Thymus (tissue), 11 donors: ENCODE data around the gene TYK2. TPM values are rescaled to one million over a fixed set of nuclear protein-coding genes. Genes with fewer than 3 reads are reported as not detected.

Experiments used
- DNase-seq, 9 donors: peaks; one replicate each; pipeline ENCODE4 v3.0.0-alpha.2; 2013; ENCODE audit warnings: low spot score in 9 of 9, low read depth in 6 of 9, missing footprints in 1 of 9
- H3K27ac ChIP-seq, 2 donors: one replicate each; pipeline ENCODE4 v1.5.1; 2013; ENCODE audit warnings: control low read depth in 1 of 2, low read depth in 1 of 2, low read length in 1 of 2, mild to moderate bottlenecking in 1 of 2, moderate library complexity in 1 of 2
- H3K27me3 ChIP-seq, 2 donors: one replicate each; pipeline ENCODE4 v1.5.1; 2013; ENCODE audit warnings: low read length in 1 of 2; ENCODE audit not compliant: control insufficient read depth in 2 of 2, insufficient read depth in 1 of 2
- H3K36me3 ChIP-seq, 2 donors: one replicate each; pipeline ENCODE4 v1.5.1; 2013; ENCODE audit warnings: low read length in 1 of 2, mild to moderate bottlenecking in 1 of 2, moderate library complexity in 1 of 2; ENCODE audit not compliant: control insufficient read depth in 2 of 2, insufficient read depth in 2 of 2
- H3K4me1 ChIP-seq, 2 donors: one replicate each; pipeline ENCODE4 v1.5.1; 2013; ENCODE audit warnings: low read length in 2 of 2; ENCODE audit not compliant: control insufficient read depth in 2 of 2, insufficient read depth in 2 of 2
- H3K4me3 ChIP-seq, 2 donors: one replicate each; pipeline ENCODE4 v1.5.1; 2013; ENCODE audit warnings: low read length in 2 of 2, control low read depth in 1 of 2, mild to moderate bottlenecking in 1 of 2
- H3K9me3 ChIP-seq, 2 donors: one replicate each; pipeline ENCODE4 v1.5.1; 2013; ENCODE audit warnings: low read length in 1 of 2, mild to moderate bottlenecking in 1 of 2; ENCODE audit not compliant: control insufficient read depth in 2 of 2, insufficient read depth in 1 of 2
- WGBS: extraction: QIAGEN DNeasy Blood & Tissue Kit; methylation state at CpG from one replicate; pipeline ENCODE4 v1.1.7; 2013; 5-methylcytosine and 5-hydroxymethylcytosine counted together
- polyA plus RNA-seq: library from polyadenylated mRNA; stranded (reverse); fragments of 200-250 nt; gene quantifications from one replicate; pipeline ENCODE4 v1.2.3, GENCODE V29; 2013
- total RNA-seq: library from RNA; stranded (reverse); fragments of 120-200 nt; gene quantifications from one replicate; pipeline ENCODE4 v1.2.4, GENCODE V29; 2013
- donor health status: healthy.

The TYK2 gene
- total and polyA plus RNA-seq, 2 donors, result 117 to 291 TPM

DNA sequence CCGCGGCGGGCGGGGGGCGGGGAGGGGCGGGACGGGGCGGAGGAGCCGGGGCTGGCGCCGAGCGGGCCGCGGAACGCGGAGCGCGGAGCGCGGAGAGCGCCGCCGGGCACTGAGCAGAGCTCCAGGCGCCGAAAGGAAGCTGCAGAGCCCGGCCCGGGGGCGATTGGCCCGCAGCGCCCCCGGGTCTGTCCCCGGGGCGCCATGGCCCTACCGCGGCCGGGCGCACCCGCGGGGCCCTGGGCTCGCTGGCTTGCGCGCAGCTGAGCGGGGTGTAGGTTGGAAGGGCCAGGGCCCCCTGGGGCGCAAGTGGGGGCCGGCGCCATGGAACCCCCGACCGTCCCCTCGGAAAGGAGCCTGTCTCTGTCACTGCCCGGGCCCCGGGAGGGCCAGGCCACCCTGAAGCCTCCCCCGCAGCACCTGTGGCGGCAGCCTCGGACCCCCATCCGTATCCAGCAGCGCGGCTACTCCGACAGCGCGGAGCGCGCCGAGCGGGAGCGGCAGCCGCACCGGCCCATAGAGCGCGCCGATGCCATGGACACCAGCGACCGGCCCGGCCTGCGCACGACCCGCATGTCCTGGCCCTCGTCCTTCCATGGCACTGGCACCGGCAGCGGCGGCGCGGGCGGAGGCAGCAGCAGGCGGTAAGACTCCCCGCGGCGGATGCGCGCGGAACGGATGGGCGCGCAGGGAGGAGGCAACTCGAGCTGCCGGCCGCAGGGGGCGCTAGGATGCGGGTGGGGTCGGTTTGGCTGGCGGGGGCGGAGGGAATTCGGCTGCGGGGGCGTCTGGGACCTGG lies 40.3 kb upstream of the TYK2 start, which contains the start of gene PDE4A:
PDE4A (plus strand) TSS at position 95 of the 796 bp plus-strand sequence; CDS start at position 322, 227 bp downstream.
- peaks cover 23 to 81% of the 10 kb centered on the region in 2 donors for H3K4me1 ChIP-seq
- H3K4me3 ChIP-seq, result peak within 1 kb of the TSS in 1 of 2 donors; percentile 33
- peaks cover 0 to 37% of the 10 kb centered on the region in 2 donors for H3K9me3 ChIP-seq
- DNase-seq, result peak in 1 of 9 donors; percentile 65
- peaks cover 75 to 99% of the 10 kb centered on the region in 2 donors for H3K27me3 ChIP-seq
- no peaks in the 10 kb centered on the region for H3K36me3 ChIP-seq
- H3K27ac ChIP-seq, result no peak within 1 kb of the TSS
- 2% methylated on average over 104 of the region's 104 CpGs for WGBS

DNA sequence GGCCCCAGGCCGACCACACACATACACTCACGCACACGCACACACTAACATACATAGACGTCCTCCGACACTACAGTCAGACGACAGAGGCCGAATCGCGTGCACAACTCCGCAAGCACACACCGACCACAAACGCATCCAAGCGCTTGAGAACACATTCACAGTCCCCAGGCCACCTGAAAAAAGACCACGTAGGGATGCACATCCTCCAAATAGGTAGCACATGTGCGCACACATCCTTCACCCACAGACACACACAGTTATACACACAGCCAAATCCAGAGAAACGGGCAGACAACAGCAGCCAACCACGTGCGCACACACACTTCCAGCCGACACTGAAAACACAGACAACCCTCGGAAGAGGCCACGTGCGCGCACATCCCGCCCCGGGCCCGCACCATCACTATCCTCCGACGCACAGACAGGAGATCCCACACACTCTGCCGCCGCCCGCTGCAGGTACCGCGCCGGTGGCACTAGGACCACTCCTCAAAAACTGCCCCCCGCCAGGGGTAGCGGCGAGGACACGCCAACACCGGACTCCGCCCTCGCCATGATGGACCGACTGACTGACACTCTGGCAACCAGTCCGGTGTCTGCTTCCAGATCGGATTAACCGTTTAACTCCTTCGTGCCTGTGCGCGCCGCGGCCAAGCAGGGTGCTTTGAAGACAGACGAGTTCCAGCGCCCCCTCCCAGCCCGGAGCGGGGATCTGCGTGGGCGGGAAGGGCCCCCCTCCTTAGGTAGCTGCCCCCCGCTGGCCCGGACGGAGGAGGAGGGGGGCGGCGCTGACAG lies 39.5 kb upstream of the TYK2 start:
- DNase-seq, result peak in 1 of 9 donors; percentile 48
- H3K27me3 ChIP-seq, result peaks cover 75 to 93% of the 10 kb centered on the region in 2 donors

DNA sequence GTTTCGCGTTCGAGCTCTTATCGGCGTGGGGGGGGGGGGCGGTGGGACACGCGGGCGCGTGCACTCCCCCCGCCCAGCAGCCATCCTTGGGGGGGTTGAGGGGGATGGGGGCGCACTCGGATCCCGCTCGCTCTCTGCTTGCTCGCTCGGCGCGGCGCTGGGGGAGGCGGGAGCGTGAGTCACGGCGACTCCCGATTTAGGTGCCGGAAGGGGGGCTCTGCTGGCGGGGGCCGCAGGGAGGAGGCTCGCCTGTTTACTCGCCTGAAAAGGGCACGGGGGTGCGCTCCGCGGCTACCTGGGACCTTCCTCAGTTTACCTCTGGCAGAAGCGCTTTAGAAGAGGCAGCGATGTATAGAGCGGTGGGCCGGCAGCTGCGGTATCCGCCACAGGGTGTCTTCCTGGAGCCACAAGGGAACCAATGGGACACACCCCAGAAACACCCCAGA lies 38.9 kb upstream of the TYK2 start:
- no peak for DNase-seq
- H3K36me3 ChIP-seq, result no peaks in the 10 kb centered on the region
- peaks cover 14 to 69% of the 10 kb centered on the region in 2 donors for H3K4me1 ChIP-seq
- H3K4me3 ChIP-seq, result peak overlapping the region in 1 of 2 donors; percentile 33
- no peak overlapping the region for H3K27ac ChIP-seq
- peaks cover 70 to 86% of the 10 kb centered on the region in 2 donors for H3K27me3 ChIP-seq
- WGBS, result under 1% methylated on average over 40 of the region's 40 CpGs
- H3K9me3 ChIP-seq, result peaks cover 0 to 37% of the 10 kb centered on the region in 2 donors

More for the DNA sequence above, 39.5 kb upstream of the TYK2 start:
- H3K4me3 ChIP-seq, result peak overlapping the region in 1 of 2 donors; percentile 33
- peaks cover 19 to 75% of the 10 kb centered on the region in 2 donors for H3K4me1 ChIP-seq
- H3K9me3 ChIP-seq, result peaks cover 0 to 37% of the 10 kb centered on the region in 2 donors
- no peak overlapping the region for H3K27ac ChIP-seq
- no peaks in the 10 kb centered on the region for H3K36me3 ChIP-seq
- 1% methylated on average over 61 of the region's 61 CpGs for WGBS

DNA sequence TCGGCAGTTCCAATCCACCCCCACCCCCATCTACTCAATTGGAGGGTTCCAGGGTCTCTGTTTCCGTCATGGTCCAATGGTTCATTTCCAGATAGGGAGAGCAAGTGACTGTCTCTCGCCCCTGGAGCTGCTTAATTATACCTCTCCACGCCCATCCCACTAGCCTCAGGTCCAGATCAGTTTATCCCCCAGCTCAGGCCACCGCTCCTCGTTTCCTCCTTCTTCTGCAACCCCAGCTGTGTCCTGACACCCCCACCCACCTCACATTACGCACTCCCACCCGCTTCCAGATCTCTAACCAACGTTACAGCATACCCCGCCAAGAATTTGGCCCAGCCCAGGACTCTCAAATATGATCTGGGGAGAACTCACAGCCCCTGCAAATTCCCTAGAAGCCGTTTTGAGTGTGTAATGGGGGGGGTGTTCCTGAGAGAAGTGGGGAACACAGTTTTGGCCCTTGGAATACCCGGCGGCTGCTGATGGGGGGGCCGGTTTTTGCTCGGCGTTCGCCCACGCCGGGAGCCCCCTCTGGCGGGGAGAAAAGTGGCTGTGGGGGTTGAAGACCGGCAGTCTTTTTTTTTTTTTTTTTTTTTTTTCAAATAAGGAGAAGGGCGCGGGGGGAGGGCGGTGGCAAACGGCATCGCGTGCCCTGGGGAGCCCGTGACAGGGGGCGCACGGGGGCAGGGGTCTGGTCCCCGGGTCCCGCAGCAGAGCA lies 38.3 kb upstream of the TYK2 start:
- Histone ChIP-seq H3K4me3 (peak overlapping the region in 1 of 2 donors; percentile 33), H3K36me3 (no peaks in the 10 kb centered on the region), H3K9me3 (peaks cover 0 to 33% of the 10 kb centered on the region in 2 donors), H3K27ac (no peak overlapping the region), H3K27me3 (peaks cover 66 to 81% of the 10 kb centered on the region in 2 donors), H3K4me1 (peaks cover 17 to 65% of the 10 kb centered on the region in 2 donors)
- 3% methylated on average over 32 of the region's 32 CpGs for WGBS
- peak in 1 of 9 donors; percentile 34 for DNase-seq

DNA sequence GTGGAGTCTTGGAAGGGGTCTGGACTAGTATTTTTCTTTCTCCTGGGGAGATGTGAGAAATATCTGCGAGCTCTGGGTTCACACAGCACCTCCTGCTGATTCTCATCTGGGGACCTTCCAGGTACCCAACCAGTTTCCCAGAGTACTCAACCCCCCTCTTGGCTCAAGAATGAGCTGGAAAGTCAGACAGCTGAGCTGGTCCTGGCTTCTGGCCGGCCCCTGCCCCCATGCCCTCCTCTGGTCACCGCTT lies 37.8 kb upstream of the TYK2 start:
- Histone ChIP-seq H3K27me3 (peaks cover 62 to 76% of the 10 kb centered on the region in 2 donors), H3K27ac (no peak overlapping the region), H3K4me3 (no peak overlapping the region), H3K4me1 (peaks cover 17 to 66% of the 10 kb centered on the region in 2 donors), H3K36me3 (no peaks in the 10 kb centered on the region), H3K9me3 (peaks cover 0 to 33% of the 10 kb centered on the region in 2 donors)
- 16% methylated on average over 3 of the region's 3 CpGs for WGBS
- DNase-seq, result no peak

DNA sequence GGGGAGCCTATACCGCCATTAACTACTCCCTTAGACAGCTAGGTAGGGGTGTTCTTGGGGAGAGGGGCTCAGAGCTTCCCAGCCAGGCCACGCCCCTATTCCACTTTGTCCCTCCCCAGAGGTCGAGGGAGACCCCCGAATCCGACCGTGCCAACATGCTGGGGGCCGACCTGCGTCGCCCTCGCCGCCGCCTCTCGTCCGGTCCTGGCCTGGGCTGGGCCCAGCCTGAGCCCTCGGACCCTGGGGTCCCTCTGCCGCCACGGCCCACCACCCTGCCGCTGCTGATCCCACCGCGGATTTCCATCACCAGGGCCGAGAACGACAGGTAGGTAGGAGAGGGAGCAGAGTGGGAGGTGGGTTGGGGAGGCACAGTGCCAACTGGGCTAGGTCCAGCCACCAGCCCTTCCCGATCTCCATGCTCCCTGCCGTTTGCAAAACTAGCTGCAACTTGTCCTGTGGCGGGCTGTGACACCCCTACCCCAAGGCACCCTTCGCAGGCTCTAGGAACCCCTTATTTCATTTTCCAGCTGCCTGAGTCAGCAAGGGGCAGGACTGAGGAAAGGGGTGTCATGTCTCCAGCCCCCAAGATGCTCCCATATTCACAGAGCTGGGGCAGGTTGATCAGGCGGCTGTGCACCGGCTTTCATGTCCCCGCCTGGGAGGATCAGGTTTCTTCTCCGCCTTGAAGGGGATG lies 37.3 kb upstream of the TYK2 start:
- Histone ChIP-seq H3K4me3 (no peak overlapping the region), H3K9me3 (peaks cover 0 to 33% of the 10 kb centered on the region in 2 donors), H3K27me3 (peaks cover 58 to 71% of the 10 kb centered on the region in 2 donors), H3K36me3 (no peaks in the 10 kb centered on the region), H3K27ac (no peak overlapping the region), H3K4me1 (peaks cover 18 to 71% of the 10 kb centered on the region in 2 donors)
- peak in 1 of 9 donors; percentile 40 for DNase-seq
- WGBS, result 16% methylated on average over 30 of the region's 30 CpGs

DNA sequence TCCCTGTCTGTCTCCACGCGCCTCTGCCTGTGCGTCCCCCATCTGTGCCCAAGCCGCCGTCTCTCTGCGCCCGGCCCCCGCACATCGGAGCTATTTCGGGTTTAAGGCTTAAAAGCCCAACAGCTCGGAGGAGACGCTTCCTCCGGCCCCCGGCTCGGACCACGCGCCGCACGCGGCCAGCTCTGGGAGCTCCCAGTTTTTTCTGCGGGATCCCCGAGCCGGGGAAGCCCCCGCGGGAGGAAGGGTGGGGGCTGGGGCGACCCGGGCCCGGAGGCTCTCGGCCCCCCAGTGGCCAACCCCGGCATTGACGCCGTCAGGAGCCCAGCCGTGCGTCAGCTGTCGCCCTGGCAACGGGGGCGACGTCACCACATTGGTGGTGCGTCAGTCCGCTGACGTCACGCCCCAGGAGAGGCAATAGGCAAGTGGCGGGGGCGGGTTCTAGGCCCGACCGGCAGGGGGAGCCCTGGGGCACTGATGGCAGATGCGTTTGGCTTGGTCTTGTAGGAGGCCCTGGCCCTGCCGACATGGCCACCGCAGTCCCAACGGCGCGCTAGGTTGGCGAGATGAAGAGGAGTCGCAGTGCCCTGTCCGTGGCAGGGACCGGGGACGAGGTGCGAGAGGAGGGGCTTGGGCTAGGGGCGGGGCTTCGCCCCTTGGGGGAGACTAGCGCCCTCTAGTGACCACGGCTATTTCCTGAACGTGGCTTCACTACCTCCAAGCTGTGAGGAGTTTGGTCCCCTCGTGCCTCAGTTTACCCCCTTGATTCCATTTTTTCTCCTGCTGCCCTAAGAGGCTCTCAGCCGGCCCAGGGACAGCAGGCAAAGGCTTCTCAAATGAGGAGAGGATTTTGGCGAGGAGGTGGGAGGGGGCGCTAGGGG lies 36.2 kb upstream of the TYK2 start:
- peaks cover 26 to 77% of the 10 kb centered on the region in 2 donors for H3K4me1 ChIP-seq
- 4% methylated on average over 67 of the region's 67 CpGs for WGBS
- DNase-seq, result peak in 8 of 9 donors; percentile 58 to 88 (median 82)

DNA sequence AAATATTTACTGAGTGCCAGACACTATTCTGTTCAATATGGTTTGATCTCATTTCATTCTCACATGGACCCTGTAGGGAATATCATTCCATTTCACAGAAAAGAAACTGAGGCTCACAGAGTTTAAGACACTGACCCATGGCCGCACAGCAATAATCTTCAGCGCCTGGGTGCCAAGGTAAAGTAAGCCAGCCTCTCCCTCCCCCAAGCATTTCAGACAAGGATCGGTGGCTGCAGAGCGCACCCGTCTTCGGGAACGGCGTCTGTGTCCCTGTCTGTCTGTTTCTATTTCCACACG lies 35.7 kb upstream of the TYK2 start:
- Histone ChIP-seq H3K4me3 (peak overlapping the region; percentile 49 to 55), H3K4me1 (peaks cover 32 to 77% of the 10 kb centered on the region in 2 donors), H3K27ac (peak overlapping the region; percentile 13 to 32), H3K27me3 (peaks cover 44 to 55% of the 10 kb centered on the region in 2 donors), H3K36me3 (no peaks in the 10 kb centered on the region), H3K9me3 (peaks cover 0 to 22% of the 10 kb centered on the region in 2 donors)
- no peak for DNase-seq
- WGBS, result 21% methylated on average over 9 of the region's 9 CpGs

More for the DNA sequence above, 36.2 kb upstream of the TYK2 start:
- no peaks in the 10 kb centered on the region for H3K36me3 ChIP-seq
- H3K9me3 ChIP-seq, result peaks cover 0 to 28% of the 10 kb centered on the region in 2 donors
- H3K27me3 ChIP-seq, result peaks cover 50 to 60% of the 10 kb centered on the region in 2 donors
- H3K4me3 ChIP-seq, result peak overlapping the region; percentile 49 to 55
- peak overlapping the region; percentile 13 to 32 for H3K27ac ChIP-seq
